22Rv1 (cell line): ENCODE measurements around the gene VAMP7.
"Not testable (repeated sequence)": the region's sequence is repeated elsewhere in the genome, so short reads cannot be mapped to it uniquely, and the experiment has no call there.

Experiments used
- ZFX ChIP-seq: fragments of 450-650 bp; IDR thresholded peaks from 2 replicates; pipeline ENCODE4 v1.6.1; 2017; ENCODE audit warnings: antibody characterized with exemption, borderline replicate concordance
- TF ChIP-seq, protein P1 (sequence below): fragments of 450-650 bp; IDR thresholded peaks from 2 replicates; pipeline ENCODE4 v1.5.1; 2017; ENCODE audit warnings: mild to moderate bottlenecking

DNA sequence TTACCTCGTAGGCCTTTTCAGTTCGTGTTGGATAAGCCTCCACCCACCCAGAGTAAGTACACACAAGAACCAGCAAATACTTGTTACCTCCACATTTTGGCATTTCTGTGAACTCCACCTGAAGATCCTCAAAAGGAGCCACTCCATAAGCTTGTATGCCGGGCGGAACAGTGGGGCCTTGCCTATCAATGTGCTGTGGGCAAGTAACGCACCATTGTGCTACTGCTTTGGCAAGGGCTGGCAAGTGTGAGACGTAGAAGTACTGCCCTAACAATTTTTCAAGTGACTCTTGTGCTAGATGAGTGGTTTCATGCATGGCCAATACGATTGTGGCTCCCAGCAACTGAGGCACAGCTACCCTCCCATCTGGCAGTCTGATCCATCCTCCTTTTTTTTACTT lies 91.1 kb downstream of the VAMP7 start:
- TF ChIP-seq, protein P1, sequence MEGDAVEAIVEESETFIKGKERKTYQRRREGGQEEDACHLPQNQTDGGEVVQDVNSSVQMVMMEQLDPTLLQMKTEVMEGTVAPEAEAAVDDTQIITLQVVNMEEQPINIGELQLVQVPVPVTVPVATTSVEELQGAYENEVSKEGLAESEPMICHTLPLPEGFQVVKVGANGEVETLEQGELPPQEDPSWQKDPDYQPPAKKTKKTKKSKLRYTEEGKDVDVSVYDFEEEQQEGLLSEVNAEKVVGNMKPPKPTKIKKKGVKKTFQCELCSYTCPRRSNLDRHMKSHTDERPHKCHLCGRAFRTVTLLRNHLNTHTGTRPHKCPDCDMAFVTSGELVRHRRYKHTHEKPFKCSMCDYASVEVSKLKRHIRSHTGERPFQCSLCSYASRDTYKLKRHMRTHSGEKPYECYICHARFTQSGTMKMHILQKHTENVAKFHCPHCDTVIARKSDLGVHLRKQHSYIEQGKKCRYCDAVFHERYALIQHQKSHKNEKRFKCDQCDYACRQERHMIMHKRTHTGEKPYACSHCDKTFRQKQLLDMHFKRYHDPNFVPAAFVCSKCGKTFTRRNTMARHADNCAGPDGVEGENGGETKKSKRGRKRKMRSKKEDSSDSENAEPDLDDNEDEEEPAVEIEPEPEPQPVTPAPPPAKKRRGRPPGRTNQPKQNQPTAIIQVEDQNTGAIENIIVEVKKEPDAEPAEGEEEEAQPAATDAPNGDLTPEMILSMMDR: not testable (repeated sequence)
- not testable (repeated sequence) for TF ChIP-seq ZFX
